H9 (cell line): Measurements from ENCODE around the gene DPP10. TPM values are rescaled to one million over a fixed set of nuclear protein-coding genes. Genes with fewer than 3 reads are reported as not detected.

ENCODE experiments used
- DNase-seq: peaks from one replicate; pipeline ENCODE4 v3.0.0-alpha.2; 2017
- H2AFZ ChIP-seq: one replicate; pipeline ENCODE4 v1.6.1; 2013; ENCODE audit warnings: mild to moderate bottlenecking, low read length, control low read depth, moderate library complexity
- H2AK5ac ChIP-seq: 2 replicates; pipeline ENCODE4 v1.6.1; 2013; ENCODE audit warnings: low read length, control low read depth, mixed read lengths; ENCODE audit not compliant: insufficient read length
- H2BK120ac ChIP-seq: one replicate; pipeline ENCODE4 v1.6.1; 2013; ENCODE audit warnings: low read depth, mild to moderate bottlenecking, low read length, control low read depth, inconsistent platforms; ENCODE audit not compliant: poor library complexity, severe bottlenecking
- H2BK12ac ChIP-seq: 2 replicates; pipeline ENCODE4 v1.6.1; 2013; ENCODE audit warnings: low read length, control low read depth, mixed read lengths, low read depth; ENCODE audit not compliant: insufficient read length
- H2BK15ac ChIP-seq: 2 replicates; pipeline ENCODE4 v1.6.1; 2013; ENCODE audit warnings: low read depth, low read length, control low read depth
- H2BK20ac ChIP-seq: one replicate; pipeline ENCODE4 v1.6.1; 2013; ENCODE audit warnings: low read depth, mild to moderate bottlenecking, low read length, control low read depth, inconsistent platforms; ENCODE audit not compliant: poor library complexity, severe bottlenecking
- H2BK5ac ChIP-seq: 2 replicates; pipeline ENCODE4 v1.6.1; 2013; ENCODE audit warnings: low read length, control low read depth, mixed read lengths; ENCODE audit not compliant: insufficient read length
- H3K14ac ChIP-seq: 2 replicates; pipeline ENCODE4 v1.6.1; 2013; ENCODE audit warnings: low read length, control low read depth; ENCODE audit not compliant: insufficient read depth
- H3K18ac ChIP-seq: 2 replicates; pipeline ENCODE4 v1.6.1; 2013; ENCODE audit warnings: low read depth, mild to moderate bottlenecking, mixed read lengths, low read length, control low read depth; ENCODE audit not compliant: insufficient read length
- H3K23ac ChIP-seq: 2 replicates; pipeline ENCODE4 v1.6.1; 2013; ENCODE audit warnings: low read length, control low read depth, mixed read lengths, low read depth; ENCODE audit not compliant: insufficient read length
- H3K23me2 ChIP-seq: 2 replicates; pipeline ENCODE4 v1.6.1; 2013; ENCODE audit warnings: low read depth, mild to moderate bottlenecking, mixed read lengths, low read length, control low read depth; ENCODE audit not compliant: insufficient read length, poor library complexity, severe bottlenecking
- H3K27ac ChIP-seq: 2 replicates; pipeline ENCODE4 v1.5.1; 2013; ENCODE audit warnings: low read length, control low read depth, mixed read lengths, low read depth; ENCODE audit not compliant: insufficient read length
- H3K27me3 ChIP-seq: 2 replicates; pipeline ENCODE4 v1.6.1; 2013; ENCODE audit warnings: low read length, control low read depth, inconsistent platforms; ENCODE audit not compliant: insufficient read depth
- H3K4ac ChIP-seq: 2 replicates; pipeline ENCODE4 v1.6.1; 2013; ENCODE audit warnings: low read depth, mild to moderate bottlenecking, control low read depth, inconsistent platforms, low read length, moderate library complexity
- H3K4me1 ChIP-seq: 2 replicates; pipeline ENCODE4 v1.6.1; 2013; ENCODE audit warnings: low read length, control low read depth, inconsistent platforms; ENCODE audit not compliant: insufficient read depth
- H3K4me2 ChIP-seq: 2 replicates; pipeline ENCODE4 v1.6.1; 2013; ENCODE audit warnings: low read length, control low read depth, mixed read lengths; ENCODE audit not compliant: insufficient read length, insufficient read depth
- H3K56ac ChIP-seq: 2 replicates; pipeline ENCODE4 v1.6.1; 2013; ENCODE audit warnings: low read depth, mild to moderate bottlenecking, mixed read lengths, low read length, control low read depth; ENCODE audit not compliant: insufficient read length
- H3K79me1 ChIP-seq: 2 replicates; pipeline ENCODE4 v1.6.1; 2013; ENCODE audit warnings: low read depth, mild to moderate bottlenecking, moderate library complexity, low read length, control low read depth, inconsistent platforms; ENCODE audit not compliant: insufficient read depth, poor library complexity, severe bottlenecking
- H3K79me2 ChIP-seq: 2 replicates; pipeline ENCODE4 v1.6.1; 2013; ENCODE audit warnings: low read length, control low read depth, inconsistent platforms; ENCODE audit not compliant: insufficient read depth
- H3K9ac ChIP-seq: 2 replicates; pipeline ENCODE4 v1.6.1; 2013; ENCODE audit warnings: low read length, control low read depth, mixed read lengths; ENCODE audit not compliant: insufficient read length; ENCODE audit errors: extremely low read depth
- H3K9me3 ChIP-seq: one replicate; pipeline ENCODE4 v1.6.1; 2013; ENCODE audit warnings: low read depth, low read length, inconsistent platforms; ENCODE audit not compliant: control insufficient read depth
- H3T11ph ChIP-seq: one replicate; pipeline ENCODE4 v1.6.1; 2013; ENCODE audit warnings: mild to moderate bottlenecking, low read length, control low read depth, inconsistent platforms
- H4K20me1 ChIP-seq: one replicate; pipeline ENCODE4 v1.6.1; 2013; ENCODE audit not compliant: control insufficient read depth, insufficient read length, insufficient read depth
- H4K5ac ChIP-seq: 2 replicates; pipeline ENCODE4 v1.6.1; 2013; ENCODE audit warnings: low read depth, mild to moderate bottlenecking, mixed read lengths, low read length, control low read depth; ENCODE audit not compliant: insufficient read length
- H4K8ac ChIP-seq: replicated peaks from 2 replicates; pipeline ENCODE4 v1.6.1; 2013; ENCODE audit warnings: low read length, control low read depth, mixed read lengths, low read depth; ENCODE audit not compliant: insufficient read length
- H4K91ac ChIP-seq: 2 replicates; pipeline ENCODE4 v1.6.1; 2013; ENCODE audit warnings: low read depth, mild to moderate bottlenecking, moderate library complexity, mixed read lengths, low read length, control low read depth; ENCODE audit not compliant: insufficient read length
- H3K27ac Mint-ChIP-seq, 3 experiments: 2 replicates in 2 of 3; 3 replicates in 1 of 3; pipeline ENCODE4 v1.8.0; 2020 to 2021; ENCODE audit warnings: mixed read lengths in 3 of 3, mild to moderate bottlenecking in 1 of 3, moderate library complexity in 1 of 3
- H3K27me3 Mint-ChIP-seq: 2 replicates; pipeline ENCODE4 v1.8.0; 2021; ENCODE audit warnings: low read depth, mild to moderate bottlenecking, moderate library complexity, mixed read lengths
- H3K36me3 Mint-ChIP-seq, 3 experiments: 2 replicates in 2 of 3; 3 replicates in 1 of 3; pipeline ENCODE4 v1.8.0; 2020 to 2021; ENCODE audit warnings: low read depth in 3 of 3, mixed read lengths in 3 of 3; ENCODE audit not compliant: insufficient read depth in 1 of 3
- H3K4me1 Mint-ChIP-seq, 2 experiments: 2 replicates each; pipeline ENCODE4 v1.8.0; 2020; ENCODE audit warnings: mixed read lengths in 2 of 2
- H3K4me3 Mint-ChIP-seq, 2 experiments: 2 replicates in 1 of 2; 3 replicates in 1 of 2; pipeline ENCODE4 v1.8.0; 2020 to 2021; ENCODE audit warnings: mild to moderate bottlenecking in 2 of 2, mixed read lengths in 2 of 2, moderate library complexity in 1 of 2
- H3K9me3 Mint-ChIP-seq, 2 experiments: 2 replicates in 1 of 2; 3 replicates in 1 of 2; pipeline ENCODE4 v1.8.0; 2020; ENCODE audit warnings: mild to moderate bottlenecking in 2 of 2, mixed read lengths in 2 of 2, moderate library complexity in 1 of 2
- CTCF ChIP-seq: fragments of 200-600 bp; sonication (generic); conservative IDR thresholded peaks from 3 replicates; pipeline ENCODE4 v1.8.0; 2021; ENCODE audit warnings: antibody characterized with exemption, mild to moderate bottlenecking
- WGBS: extraction: QIAGEN DNeasy Blood & Tissue Kit; methylation state at CpG from one replicate; pipeline ENCODE4 v1.1.7; 2013; ENCODE audit warnings: missing lambda C conversion rate, low lambda C conversion rate, mixed read lengths; ENCODE audit not compliant: insufficient read length; ENCODE audit errors: extremely low coverage; 5-methylcytosine and 5-hydroxymethylcytosine counted together
- total RNA-seq: library from RNA; stranded (reverse); gene quantifications from 2 replicates; pipeline ENCODE4 v1.2.1, GENCODE V29; 2021

Gene DPP10
- total RNA-seq, 1 experiment from 2014 or later: 11.3 TPM

GRCh38 chr2:115807276-115807675 is 1364.8 kb downstream of the DPP10 start:
- no peaks in the 10 kb centered on the region for H4K20me1 ChIP-seq

More at GRCh38 chr2:115807276-115807675, 1364.8 kb downstream of the DPP10 start:
- no CpG with 5 or more reads among the region's 3 CpGs for WGBS
- no peak for TF ChIP-seq CTCF
- Histone ChIP-seq H3K14ac (no peak overlapping the region), H3K9me3 (no peaks in the 10 kb centered on the region), H2BK12ac (no peak overlapping the region), H3K4me2 (no peak overlapping the region), H3K4me1 (no peaks in the 10 kb centered on the region), H3K27ac (no peak overlapping the region), H4K91ac (no peak overlapping the region), H3K18ac (no peak overlapping the region), H3K27me3 (no peaks in the 10 kb centered on the region), H3K23ac (no peak overlapping the region), H2BK20ac (no peak overlapping the region), H4K8ac (no peak overlapping the region), H2AFZ (no peak overlapping the region), H3K56ac (no peak overlapping the region), H2AK5ac (no peak overlapping the region), H3K79me2 (no peaks in the 10 kb centered on the region), H4K5ac (no peak overlapping the region), H3K23me2 (no peaks in the 10 kb centered on the region), H3K79me1 (no peaks in the 10 kb centered on the region), H2BK5ac (no peak overlapping the region), H2BK120ac (no peak overlapping the region), H2BK15ac (no peak overlapping the region), H3K9ac (no peak overlapping the region), H3K4ac (no peak overlapping the region), H3T11ph (no peak overlapping the region)
- Mint-ChIP-seq H3K9me3 (peaks cover 14 to 17% of the 10 kb centered on the region in 2 experiments; a peak in 4 of 5 replicates), H3K36me3 (peaks cover 0 to 18% (median 8%) of the 10 kb centered on the region in 3 experiments; a peak in 4 of 7 replicates), H3K27me3 (no peaks in the 10 kb centered on the region), H3K4me1 (no peaks in the 10 kb centered on the region), H3K4me3 (no peak overlapping the region), H3K27ac (no peak overlapping the region)
- no peak for DNase-seq
